ENCODE measurements around the gene NHSL1. TPM values are rescaled to one million over a fixed set of nuclear protein-coding genes. Genes with fewer than 3 reads are reported as not detected.

Gene NHSL1
- total and polyA plus RNA-seq, 2 of the 8 experiments (the other 6 are each of a cell fraction or from before 2014, with no cell fraction given): 7.2 to 32.4 TPM

- H3K56ac ChIP-seq (replicated peaks; ENCODE audit: insufficient read length, low read depth, low read length): no peak overlapping the region
- H3K36me3 ChIP-seq (ENCODE audit: control insufficient read depth in 2 of 4, insufficient read depth in 4 of 4, low read length in 3 of 4): peaks cover 9 to 40% (median 27%) of the 10 kb centered on the region in 4 experiments; a peak in 7 of 8 replicates
- H4K5ac ChIP-seq (ENCODE audit: insufficient read length, low read depth, low read length): no peak overlapping the region
- H4K8ac ChIP-seq (ENCODE audit: extremely low read depth, insufficient read depth, low read length): no peak overlapping the region
- H3K79me1 ChIP-seq (ENCODE audit: low read depth, low read length): no peaks in the 10 kb centered on the region; the same call in 1 of the 2 replicates
- H2BK120ac ChIP-seq (replicated peaks; ENCODE audit: low read depth, low read length): no peak overlapping the region
- no peak overlapping the region for H4K91ac ChIP-seq (replicated peaks; ENCODE audit: insufficient read length, low read length)
- no peak overlapping the region for H3K4me2 ChIP-seq (ENCODE audit: insufficient read depth in 1 of 2, low read depth in 2 of 2, low read length in 2 of 2)
- DNase-seq (ENCODE audit: low read depth in 1 of 2, low spot score in 2 of 2): peak in 1 of 2 experiments; percentile 14
- no peaks in the 10 kb centered on the region for H3K79me2 ChIP-seq (ENCODE audit: control insufficient read depth in 1 of 2, insufficient read depth in 2 of 2, low read length in 2 of 2)
- H3K27me3 ChIP-seq (replicated peaks in 1 of 4; ENCODE audit: control insufficient read depth in 3 of 4, extremely low read depth in 1 of 4, insufficient read depth in 3 of 4, low read length in 3 of 4): no peaks in the 10 kb centered on the region
- H3K18ac ChIP-seq (ENCODE audit: extremely low read depth, low read length): no peak overlapping the region
- H3K27ac ChIP-seq (ENCODE audit: low read depth, low read length): no peak overlapping the region
- H3K4me3 ChIP-seq (ENCODE audit: extremely low read depth in 1 of 4, insufficient read depth in 2 of 4, low read depth in 3 of 4, low read length in 4 of 4): no peak overlapping the region
- no peak overlapping the region for H2BK12ac ChIP-seq (ENCODE audit: low read depth, low read length)
- no peak overlapping the region for H3K4ac ChIP-seq (replicated peaks; ENCODE audit: insufficient read length, low read depth, low read length)
- H3K23ac ChIP-seq (ENCODE audit: insufficient read length): no peak overlapping the region
- FAIRE-seq: no peak
- WGBS, 2 experiments (ENCODE audit: extremely low coverage in 1 of 2, insufficient coverage in 1 of 2, insufficient read length in 1 of 2, insufficient replicate concordance in 2 of 2, low coverage in 1 of 2, low lambda C conversion rate in 2 of 2, missing lambda C conversion rate in 1 of 2): 91% methylated on average over 6 of the region's 6 CpGs; no CpG with 5 or more reads in 1 of the 2 experiments
- H2BK20ac ChIP-seq (ENCODE audit: low read length): no peak overlapping the region
- no peak overlapping the region for H2BK15ac ChIP-seq (ENCODE audit: low read length)
- no peak overlapping the region for H2AFZ ChIP-seq (ENCODE audit: low read length)
- H3K9ac ChIP-seq (replicated peaks in 1 of 4; ENCODE audit: extremely low read depth in 1 of 4, low read depth in 3 of 4, low read length in 3 of 4): no peak overlapping the region
- POLR2A ChIA-PET (ENCODE audit: partially characterized antibody): no interaction called here
- no peaks in the 10 kb centered on the region for H3K23me2 ChIP-seq (ENCODE audit: low read depth, low read length)
- H4K20me1 ChIP-seq (replicated peaks in 1 of 2; ENCODE audit: control insufficient read depth in 1 of 2, insufficient read depth in 2 of 2, low read length in 2 of 2): no peaks in the 10 kb centered on the region
- H3K14ac ChIP-seq (ENCODE audit: insufficient read length): no peak overlapping the region
- CTCF ChIA-PET (ENCODE audit: partially characterized antibody): no interaction called here
- no peaks in the 10 kb centered on the region for H3K9me3 ChIP-seq (ENCODE audit: insufficient read depth in 2 of 2, low read depth in 1 of 2, low read length in 1 of 2)
- no peak overlapping the region for H2AK5ac ChIP-seq (ENCODE audit: low read depth, low read length)
- H3K4me1 ChIP-seq (replicated peaks in 1 of 4; ENCODE audit: control insufficient read depth in 3 of 4, insufficient read depth in 4 of 4, low read length in 3 of 4): no peaks in the 10 kb centered on the region
- H2BK5ac ChIP-seq (ENCODE audit: low read depth, low read length): no peak overlapping the region
- TF ChIP-seq, protein P1, sequence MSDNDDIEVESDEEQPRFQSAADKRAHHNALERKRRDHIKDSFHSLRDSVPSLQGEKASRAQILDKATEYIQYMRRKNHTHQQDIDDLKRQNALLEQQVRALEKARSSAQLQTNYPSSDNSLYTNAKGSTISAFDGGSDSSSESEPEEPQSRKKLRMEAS (IDR thresholded peaks at IDR 0.05): no peak
- TF ChIP-seq RNF2 (IDR thresholded peaks at IDR 0.05; ENCODE audit: borderline replicate concordance, low read depth, low read length, missing control alignments, poor library complexity, severe bottlenecking) (no peak), RBBP5 (IDR thresholded peaks at IDR 0.05; ENCODE audit: borderline replicate concordance, low read depth, low read length) (no peak), SP1 (IDR thresholded peaks at IDR 0.05; ENCODE audit: low read depth, low read length) (no peak), KDM5A (IDR thresholded peaks at IDR 0.05; ENCODE audit: low read length) (no peak), CTBP2 (IDR thresholded peaks at IDR 0.05; ENCODE audit: borderline replicate concordance, insufficient read depth, insufficient read length, low read length) (no peak), CHD1 (IDR thresholded peaks at IDR 0.05; ENCODE audit: low read depth, low read length) (no peak), TBP (IDR thresholded peaks at IDR 0.05; ENCODE audit: low read depth, low read length) (no peak), FOSL1 (IDR thresholded peaks at IDR 0.05; ENCODE audit: insufficient read depth, low read depth, low read length) (no peak), CBX5 (IDR thresholded peaks at IDR 0.05; ENCODE audit: low read depth, low read length) (no peak), CEBPB (IDR thresholded peaks at IDR 0.05; ENCODE audit: low read depth, low read length) (no peak), RFX5 (IDR thresholded peaks at IDR 0.05; ENCODE audit: borderline replicate concordance, low read depth, low read length) (no peak)
These were observed 88.1 kb downstream of the NHSL1 start for GRCh38 chr6:138410972-138411880.
